ENCODE results near the gene MPV17L2. TPM values are rescaled to one million over a fixed set of nuclear protein-coding genes. Genes with fewer than 3 reads are reported as not detected.

The MPV17L2 gene
- total and polyA plus RNA-seq, 10 of the 15 experiments (the other 5 are each of a cell fraction or from before 2014, with no cell fraction given): 5.1 to 57.2 (median 22.9) TPM

GRCh38 chr19:18192673-18193387 lies at the start of gene MPV17L2 (continued):
- TF ChIP-seq ZBTB40 (IDR thresholded peaks at IDR 0.05; ENCODE audit: borderline replicate concordance) (no peak; the same call in 1 of the 2 replicates), ATF2 (IDR thresholded peaks at IDR 0.05; ENCODE audit: low read length) (no peak), CHD2 (IDR thresholded peaks at IDR 0.05; ENCODE audit: borderline replicate concordance, low read depth, low read length) (peak; percentile 98)

DNA sequence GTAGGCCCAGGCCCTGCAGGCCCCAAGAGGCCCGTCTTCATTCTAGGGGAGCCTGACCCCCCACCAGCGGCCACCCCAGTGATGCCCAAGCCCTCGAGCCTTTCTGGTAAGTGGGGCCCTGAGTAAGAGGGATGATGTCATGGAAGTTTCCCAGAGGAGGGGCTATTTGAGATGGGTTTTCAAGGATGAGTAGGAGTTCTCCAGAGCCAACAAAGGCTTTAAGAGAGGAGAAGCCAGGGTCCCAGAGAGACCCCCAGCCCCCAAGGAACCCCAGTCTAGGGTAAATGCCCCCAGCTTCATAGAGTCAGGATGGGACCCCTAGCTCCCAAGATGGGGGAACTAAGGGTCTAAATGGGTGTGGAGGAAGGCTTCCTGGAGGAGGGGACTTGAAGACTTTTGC lies 49.1 kb upstream of the MPV17L2 start:
- DNase-seq (ENCODE audit: low read depth, low spot score): no peak
- Histone ChIP-seq H3K9me3 (replicated peaks; ENCODE audit: control insufficient read depth, insufficient read depth, low read length) (no peaks in the 10 kb centered on the region), H4K20me1 (ENCODE audit: control insufficient read depth, insufficient read depth) (no peaks in the 10 kb centered on the region), H3K79me2 (ENCODE audit: control insufficient read depth, insufficient read depth, low read length) (no peaks in the 10 kb centered on the region), H3K36me3 (ENCODE audit: control insufficient read depth in 2 of 2, insufficient read depth in 2 of 2, low read length in 1 of 2) (peaks cover 22 to 29% of the 10 kb centered on the region in 2 experiments), H3K4me3 (no peak overlapping the region), H3K27me3 (replicated peaks in 1 of 2; ENCODE audit: control insufficient read depth in 2 of 2, insufficient read depth in 2 of 2, low read length in 1 of 2) (no peaks in the 10 kb centered on the region), H3K27ac (ENCODE audit: control insufficient read depth, insufficient read depth) (no peak overlapping the region), H3K9ac (ENCODE audit: control insufficient read depth, insufficient read depth, low read length) (no peak overlapping the region), H3K4me2 (ENCODE audit: control insufficient read depth, insufficient read depth) (no peak overlapping the region), H3K4me1 (ENCODE audit: control insufficient read depth, insufficient read depth, low read length) (no peaks in the 10 kb centered on the region), H2AFZ (ENCODE audit: control insufficient read depth, low read depth, low read length) (no peak overlapping the region)
- FAIRE-seq: no peak
- ChIA-PET SMC1A (ENCODE audit: uncharacterized antibody, unreplicated experiment) (interaction anchor here (0.6 kb wide), 1 partner anchor 79 kb away, joined by 3 read pairs; no protein-coding TSS in a partner anchor), POLR2A (no interaction called here), CTCF (interaction anchor here (0.7 kb wide), 1 partner anchor 146 kb away, joined by 5 read pairs; no protein-coding TSS in a partner anchor), RAD21 (ENCODE audit: unreplicated experiment) (no interaction called here)
- no peak for ATAC-seq
- intact Hi-C loops (cut with micrococcal nuclease; ENCODE audit: unreplicated experiment): no loop called here
- in situ Hi-C loops (cut with MboI): no loop called here
- no TSS peak for BruUV-seq (replicated peaks)
- WGBS (ENCODE audit: insufficient coverage, insufficient replicate concordance, low lambda C conversion rate, missing lambda C conversion rate): 82% methylated on average over 3 of the region's 3 CpGs
- TF ChIP-seq PAX8 (IDR thresholded peaks at IDR 0.05): no peak
- no peak for TF ChIP-seq STAT1 (conservative IDR thresholded peaks at IDR 0.05)
- no peak for TF ChIP-seq NFIC (IDR thresholded peaks at IDR 0.05; ENCODE audit: low read depth, low read length)
- no peak for TF ChIP-seq IRF5 (IDR thresholded peaks at IDR 0.05; ENCODE audit: borderline replicate concordance)
- TF ChIP-seq SUPT20H (IDR thresholded peaks at IDR 0.05; ENCODE audit: borderline replicate concordance, control insufficient read depth, low read depth, low read length): no peak
- no peak for TF ChIP-seq YY1 (IDR thresholded peaks at IDR 0.05; ENCODE audit: low read depth, low read length)
- TF ChIP-seq KLF5 (IDR thresholded peaks at IDR 0.05; ENCODE audit: partially characterized antibody): no peak
- TF ChIP-seq SMAD5 (IDR thresholded peaks at IDR 0.05; ENCODE audit: low read depth): no peak
- TF ChIP-seq, protein P1, sequence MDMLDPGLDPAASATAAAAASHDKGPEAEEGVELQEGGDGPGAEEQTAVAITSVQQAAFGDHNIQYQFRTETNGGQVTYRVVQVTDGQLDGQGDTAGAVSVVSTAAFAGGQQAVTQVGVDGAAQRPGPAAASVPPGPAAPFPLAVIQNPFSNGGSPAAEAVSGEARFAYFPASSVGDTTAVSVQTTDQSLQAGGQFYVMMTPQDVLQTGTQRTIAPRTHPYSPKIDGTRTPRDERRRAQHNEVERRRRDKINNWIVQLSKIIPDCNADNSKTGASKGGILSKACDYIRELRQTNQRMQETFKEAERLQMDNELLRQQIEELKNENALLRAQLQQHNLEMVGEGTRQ (IDR thresholded peaks at IDR 0.05; ENCODE audit: borderline replicate concordance, low read depth, low read length): no peak
- TF ChIP-seq ASH2L (IDR thresholded peaks at IDR 0.05; ENCODE audit: borderline replicate concordance, low read depth): no peak
- TF ChIP-seq EP300 (IDR thresholded peaks at IDR 0.05; ENCODE audit: borderline replicate concordance in 1 of 2, control insufficient read depth in 1 of 2, low read depth in 2 of 2, low read length in 2 of 2): no peak

Data from GM12878 (cell line).